HG03064 (cell line): Measurements from ENCODE around the gene TMEM41B.
"Not testable (repeated sequence)": the region's sequence is repeated elsewhere in the genome, so short reads cannot be mapped to it uniquely, and the experiment has no call there.

ENCODE experiments used
- ATAC-seq: cut with Tn5 transposase; IDR thresholded peaks from one replicate; pipeline ENCODE4 v1.9.1; 2021; ENCODE audit warnings: low read depth; ENCODE audit not compliant: unreplicated experiment

TMEM41B gene

GRCh38 chr11:9314291-9315077, at the start of gene TMEM41B:
Gene TMEM41B (minus strand): TSS chr11:9314593. CDS start chr11:9314441, 152 bp downstream.
- peak; percentile 97 for ATAC-seq

GRCh38 chr11:9362393-9362863, 48.0 kb upstream of the TMEM41B start:
- ATAC-seq: no peak

GRCh38 chr11:9360862-9361622, 46.6 kb upstream of the TMEM41B start:
- not testable (repeated sequence) for ATAC-seq

- no peak for ATAC-seq
Observed at GRCh38 chr11:9357041-9357440, 42.6 kb upstream of the TMEM41B start.

GRCh38 chr11:9351321-9351881, 37.0 kb upstream of the TMEM41B start:
- no peak for ATAC-seq

- ATAC-seq: not testable (repeated sequence)
Observed at GRCh38 chr11:9347779-9348178, 33.4 kb upstream of the TMEM41B start.

- ATAC-seq: no peak
Observed at GRCh38 chr11:9347100-9347499, 32.7 kb upstream of the TMEM41B start.

GRCh38 chr11:9344061-9344680, 29.8 kb upstream of the TMEM41B start:
- ATAC-seq: no peak

GRCh38 chr11:9341638-9342178, 27.3 kb upstream of the TMEM41B start:
- ATAC-seq: no peak

GRCh38 chr11:9332655-9333054, 18.3 kb upstream of the TMEM41B start:
- ATAC-seq: no peak

GRCh38 chr11:9330387-9331384, 16.3 kb upstream of the TMEM41B start:
- no peak for ATAC-seq

GRCh38 chr11:9320047-9320446, 5.7 kb upstream of the TMEM41B start:
- ATAC-seq: no peak

GRCh38 chr11:9319377-9320001, 5.1 kb upstream of the TMEM41B start:
- ATAC-seq: not testable (repeated sequence)

GRCh38 chr11:9318442-9319376, 4.3 kb upstream of the TMEM41B start:
- not testable (repeated sequence) for ATAC-seq

- ATAC-seq: no peak
Observed at GRCh38 chr11:9316334-9316733, 1.9 kb upstream of the TMEM41B start.

- ATAC-seq: no peak
Observed at GRCh38 chr11:9315078-9315688, 790 bp upstream of the TMEM41B start.

GRCh38 chr11:9313648-9314290, 624 bp downstream of the TMEM41B start:
- peak; percentile 6 for ATAC-seq
